Measurements from ENCODE around the gene CLDN7.

The CLDN7 gene

GRCh38 chr17:7290166-7290565 is 27.9 kb upstream of the CLDN7 start:
- Histone ChIP-seq H3K4me3 (replicated peaks; ENCODE audit: low read depth, low read length) (no peak overlapping the region), H3K27me3 (replicated peaks; ENCODE audit: control insufficient read depth, insufficient read depth, low read length) (peaks cover 2% of the 10 kb centered on the region; the same call in 1 of the 2 replicates), H3K36me3 (ENCODE audit: control insufficient read depth, insufficient read depth, low read length) (no peaks in the 10 kb centered on the region)
- no peak for DNase-seq (ENCODE audit: extremely low read depth, insufficient read length)
- TF ChIP-seq CTCF (IDR thresholded peaks at IDR 0.05; ENCODE audit: insufficient read depth, low read length, poor library complexity, severe bottlenecking), result no peak

GRCh38 chr17:7289256-7290032 is 27.2 kb upstream of the CLDN7 start:
- peaks cover 2% of the 10 kb centered on the region; the same call in 1 of the 2 replicates for H3K27me3 ChIP-seq (replicated peaks; ENCODE audit: control insufficient read depth, insufficient read depth, low read length)
- TF ChIP-seq CTCF (IDR thresholded peaks at IDR 0.05; ENCODE audit: insufficient read depth, low read length, poor library complexity, severe bottlenecking), result no peak

GRCh38 chr17:7285679-7286078 is 23.4 kb upstream of the CLDN7 start:
- Histone ChIP-seq H3K36me3 (ENCODE audit: control insufficient read depth, insufficient read depth, low read length) (no peaks in the 10 kb centered on the region), H3K4me3 (replicated peaks; ENCODE audit: low read depth, low read length) (no peak overlapping the region), H3K27me3 (replicated peaks; ENCODE audit: control insufficient read depth, insufficient read depth, low read length) (no peaks in the 10 kb centered on the region; the same call in 1 of the 2 replicates)
- TF ChIP-seq CTCF (IDR thresholded peaks at IDR 0.05; ENCODE audit: insufficient read depth, low read length, poor library complexity, severe bottlenecking), result no peak
- DNase-seq (ENCODE audit: extremely low read depth, insufficient read length), result no peak

More at GRCh38 chr17:7289256-7290032, 27.2 kb upstream of the CLDN7 start:
- H3K4me3 ChIP-seq (replicated peaks; ENCODE audit: low read depth, low read length), result no peak overlapping the region
- DNase-seq (ENCODE audit: extremely low read depth, insufficient read length), result no peak
- H3K36me3 ChIP-seq (ENCODE audit: control insufficient read depth, insufficient read depth, low read length), result no peaks in the 10 kb centered on the region

GRCh38 chr17:7284911-7285310 is 22.6 kb upstream of the CLDN7 start:
- no peak for TF ChIP-seq CTCF (IDR thresholded peaks at IDR 0.05; ENCODE audit: insufficient read depth, low read length, poor library complexity, severe bottlenecking)
- no peaks in the 10 kb centered on the region for H3K36me3 ChIP-seq (ENCODE audit: control insufficient read depth, insufficient read depth, low read length)

GRCh38 chr17:7283471-7284216 is 21.4 kb upstream of the CLDN7 start:
- DNase-seq (ENCODE audit: extremely low read depth, insufficient read length), result no peak
- H3K4me3 ChIP-seq (replicated peaks; ENCODE audit: low read depth, low read length), result no peak overlapping the region
- no peaks in the 10 kb centered on the region for H3K36me3 ChIP-seq (ENCODE audit: control insufficient read depth, insufficient read depth, low read length)
- no peaks in the 10 kb centered on the region; the same call in 1 of the 2 replicates for H3K27me3 ChIP-seq (replicated peaks; ENCODE audit: control insufficient read depth, insufficient read depth, low read length)
- TF ChIP-seq CTCF (IDR thresholded peaks at IDR 0.05; ENCODE audit: insufficient read depth, low read length, poor library complexity, severe bottlenecking), result no peak

More at GRCh38 chr17:7284911-7285310, 22.6 kb upstream of the CLDN7 start:
- Histone ChIP-seq H3K4me3 (replicated peaks; ENCODE audit: low read depth, low read length) (no peak overlapping the region), H3K27me3 (replicated peaks; ENCODE audit: control insufficient read depth, insufficient read depth, low read length) (no peaks in the 10 kb centered on the region; the same call in 1 of the 2 replicates)
- DNase-seq (ENCODE audit: extremely low read depth, insufficient read length), result no peak

All from GM06990 (cell line).